Panc1 (cell line): ENCODE measurements around the gene KMT2E. TPM values are rescaled to one million over a fixed set of nuclear protein-coding genes. Genes with fewer than 3 reads are reported as not detected.
"Not testable (repeated sequence)": the region's sequence is repeated elsewhere in the genome, so short reads cannot be mapped to it uniquely, and the experiment has no call there.

Experiments
- ATAC-seq: fragments of 200-7000 bp; cut with Tn5 transposase; 2 replicates; pipeline ENCODE4 v1.9.1; 2020; ENCODE audit warnings: mild to moderate bottlenecking, moderate library complexity
- BruUV-seq: library from RNA; stranded (reverse); fragments of 400-500 nt; replicated peaks from 2 replicates; lab custom pipeline; 2021; lab: Mats Ljungman, UMichigan
- CTCF ChIA-PET: fragments of 300-600 bp; sonication (Branson Sonifier 250); formaldehyde crosslinking; loops from one replicate; lab custom pipeline; 2022; ENCODE audit warnings: antibody characterized with exemption; lab: Charles Lee
- POLR2A ChIA-PET: fragments of 300-600 bp; sonication (Branson Sonifier 250); formaldehyde crosslinking; loops from one replicate; lab custom pipeline; 2022; ENCODE audit warnings: antibody characterized with exemption; lab: Charles Lee
- DNase-seq: peaks from one replicate; pipeline ENCODE4 v3.0.0-alpha.2; 2010; ENCODE audit warnings: low read depth, low spot score
- H3K27ac ChIP-seq: 2 replicates; pipeline ENCODE4 v1.5.1; 2011; ENCODE audit warnings: mild to moderate bottlenecking, low read length, inconsistent platforms
- H3K27me3 ChIP-seq: fragments of 200-500 bp; sonication (Bioruptor generic); 2 replicates; pipeline ENCODE4 v1.6.0; 2014; ENCODE audit warnings: low read length, inconsistent platforms; ENCODE audit not compliant: control insufficient read depth, insufficient read depth
- H3K36me3 ChIP-seq: fragments of 200-500 bp; sonication (Bioruptor generic); 2 replicates; pipeline ENCODE4 v1.5.1; 2014; ENCODE audit warnings: inconsistent platforms, mild to moderate bottlenecking, low read length, moderate library complexity; ENCODE audit not compliant: control insufficient read depth, insufficient read depth
- H3K4me1 ChIP-seq: 2 replicates; pipeline ENCODE4 v1.5.1; 2011; ENCODE audit warnings: inconsistent platforms, mild to moderate bottlenecking, low read length, moderate library complexity; ENCODE audit not compliant: control insufficient read depth, insufficient read depth
- H3K4me3 ChIP-seq, 2 experiments: 2 replicates each; pipeline ENCODE4 v1.5.1; 2011 to 2012; ENCODE audit warnings: low read depth in 2 of 2, low read length in 2 of 2, mild to moderate bottlenecking in 2 of 2, inconsistent platforms in 1 of 2, moderate library complexity in 1 of 2
- H3K9me3 ChIP-seq: fragments of 200-500 bp; sonication (Bioruptor generic); 2 replicates; pipeline ENCODE4 v1.5.1; 2014; ENCODE audit warnings: low read depth, mild to moderate bottlenecking, inconsistent platforms, low read length, moderate library complexity; ENCODE audit not compliant: control insufficient read depth, insufficient read depth
- POLR2AphosphoS5 ChIP-seq: IDR thresholded peaks from 2 replicates; pipeline ENCODE4 v1.6.1; 2012; ENCODE audit warnings: mild to moderate bottlenecking, low read depth, low read length, moderate library complexity
- SIN3A ChIP-seq: IDR thresholded peaks from 2 replicates; pipeline ENCODE4 v1.6.1; 2012; ENCODE audit warnings: low read depth, mild to moderate bottlenecking, low read length, moderate library complexity, borderline replicate concordance; ENCODE audit not compliant: insufficient read depth
- TCF7L2 ChIP-seq: IDR thresholded peaks from 2 replicates; pipeline ENCODE4 v1.6.1; 2011; ENCODE audit warnings: mild to moderate bottlenecking, low read depth, low read length, inconsistent platforms
- in situ Hi-C: cut with HindIII; loops from 2 replicates; pipeline ENCODE4 v1.10.0; 2016; ENCODE audit warnings: low sequenced_read_pairs, low pct_unique_long_range_greater_than_20kb
- intact Hi-C: fragments of 100-400 bp; cut with micrococcal nuclease; formaldehyde crosslinking; loops from one replicate; pipeline ENCODE4 v1.10.0; 2022; ENCODE audit not compliant: unreplicated experiment
- total RNA-seq: library from RNA; stranded (reverse); gene quantifications from one replicate; pipeline ENCODE4 v1.2.1, GENCODE V29; 2021; ENCODE audit not compliant: unreplicated experiment
- TF ChIP-seq, protein P1 (sequence below), 2 experiments: IDR thresholded peaks; 2 replicates each; pipeline ENCODE4 v1.6.1; 2011 to 2012; ENCODE audit warnings: low read depth in 2 of 2, control low read depth in 1 of 2, low read length in 1 of 2, mild to moderate bottlenecking in 1 of 2, moderate library complexity in 1 of 2; ENCODE audit not compliant: insufficient read depth in 1 of 2
- TF ChIP-seq, protein P2 (sequence below): fragments of 450-650 bp; IDR thresholded peaks from 2 replicates; pipeline ENCODE4 v1.5.1; 2017; ENCODE audit warnings: mild to moderate bottlenecking

The KMT2E gene
- total RNA-seq, 1 experiment from 2014 or later: 51.4 TPM

DNA sequence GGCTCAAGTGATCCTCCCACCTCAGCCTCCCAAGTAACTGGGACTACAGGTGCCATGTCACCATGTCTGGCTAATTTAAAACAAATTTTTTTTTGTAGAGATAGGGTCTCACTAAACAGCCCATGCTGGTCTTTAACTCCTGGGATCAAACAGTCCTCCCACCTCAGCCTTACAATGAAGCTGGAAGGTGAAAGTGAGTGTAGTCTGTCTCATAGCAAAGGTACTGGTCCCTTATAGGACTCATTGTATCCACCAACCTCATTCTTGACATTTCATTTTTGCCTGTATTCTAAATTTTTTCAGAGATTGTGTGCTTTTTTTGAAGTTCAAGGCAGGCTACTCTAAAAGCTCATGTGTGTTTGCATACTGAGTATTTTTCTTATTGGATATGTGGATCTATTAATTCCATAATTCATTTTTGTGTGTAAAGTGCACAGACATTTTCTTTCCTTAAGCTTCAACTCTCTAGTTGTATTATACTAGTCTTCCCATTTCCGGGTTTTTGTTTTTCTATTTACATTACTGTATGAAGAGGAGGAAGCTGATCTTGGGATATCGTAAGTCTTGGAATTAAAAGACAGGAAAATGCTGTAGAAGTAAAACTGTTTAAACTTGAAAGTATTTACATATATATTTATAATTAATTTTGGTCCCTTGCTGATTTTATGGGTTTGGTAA is 13.3 kb downstream of the KMT2E start:
- no peak for DNase-seq
- H3K27ac ChIP-seq: no peak overlapping the region
- intact Hi-C loops: no loop called here
- no peaks in the 10 kb centered on the region for H3K36me3 ChIP-seq
- H3K9me3 ChIP-seq: no peaks in the 10 kb centered on the region
- ChIA-PET POLR2A (interaction anchor here (0.6 to 0.8 kb wide), 2 partner anchors 11 to 260 kb away, joined by 3 to 6 read pairs; no protein-coding TSS in a partner anchor), CTCF (no interaction called here)
- TF ChIP-seq TCF7L2 (no peak), SIN3A (no peak), POLR2AphosphoS5 (no peak)
- TF ChIP-seq, protein P1, sequence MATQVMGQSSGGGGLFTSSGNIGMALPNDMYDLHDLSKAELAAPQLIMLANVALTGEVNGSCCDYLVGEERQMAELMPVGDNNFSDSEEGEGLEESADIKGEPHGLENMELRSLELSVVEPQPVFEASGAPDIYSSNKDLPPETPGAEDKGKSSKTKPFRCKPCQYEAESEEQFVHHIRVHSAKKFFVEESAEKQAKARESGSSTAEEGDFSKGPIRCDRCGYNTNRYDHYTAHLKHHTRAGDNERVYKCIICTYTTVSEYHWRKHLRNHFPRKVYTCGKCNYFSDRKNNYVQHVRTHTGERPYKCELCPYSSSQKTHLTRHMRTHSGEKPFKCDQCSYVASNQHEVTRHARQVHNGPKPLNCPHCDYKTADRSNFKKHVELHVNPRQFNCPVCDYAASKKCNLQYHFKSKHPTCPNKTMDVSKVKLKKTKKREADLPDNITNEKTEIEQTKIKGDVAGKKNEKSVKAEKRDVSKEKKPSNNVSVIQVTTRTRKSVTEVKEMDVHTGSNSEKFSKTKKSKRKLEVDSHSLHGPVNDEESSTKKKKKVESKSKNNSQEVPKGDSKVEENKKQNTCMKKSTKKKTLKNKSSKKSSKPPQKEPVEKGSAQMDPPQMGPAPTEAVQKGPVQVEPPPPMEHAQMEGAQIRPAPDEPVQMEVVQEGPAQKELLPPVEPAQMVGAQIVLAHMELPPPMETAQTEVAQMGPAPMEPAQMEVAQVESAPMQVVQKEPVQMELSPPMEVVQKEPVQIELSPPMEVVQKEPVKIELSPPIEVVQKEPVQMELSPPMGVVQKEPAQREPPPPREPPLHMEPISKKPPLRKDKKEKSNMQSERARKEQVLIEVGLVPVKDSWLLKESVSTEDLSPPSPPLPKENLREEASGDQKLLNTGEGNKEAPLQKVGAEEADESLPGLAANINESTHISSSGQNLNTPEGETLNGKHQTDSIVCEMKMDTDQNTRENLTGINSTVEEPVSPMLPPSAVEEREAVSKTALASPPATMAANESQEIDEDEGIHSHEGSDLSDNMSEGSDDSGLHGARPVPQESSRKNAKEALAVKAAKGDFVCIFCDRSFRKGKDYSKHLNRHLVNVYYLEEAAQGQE (IDR thresholded peaks at IDR 0.05; ENCODE audit: insufficient read depth in 1 of 2, low read depth in 2 of 2, low read length in 1 of 2): no peak
- TF ChIP-seq, protein P2, sequence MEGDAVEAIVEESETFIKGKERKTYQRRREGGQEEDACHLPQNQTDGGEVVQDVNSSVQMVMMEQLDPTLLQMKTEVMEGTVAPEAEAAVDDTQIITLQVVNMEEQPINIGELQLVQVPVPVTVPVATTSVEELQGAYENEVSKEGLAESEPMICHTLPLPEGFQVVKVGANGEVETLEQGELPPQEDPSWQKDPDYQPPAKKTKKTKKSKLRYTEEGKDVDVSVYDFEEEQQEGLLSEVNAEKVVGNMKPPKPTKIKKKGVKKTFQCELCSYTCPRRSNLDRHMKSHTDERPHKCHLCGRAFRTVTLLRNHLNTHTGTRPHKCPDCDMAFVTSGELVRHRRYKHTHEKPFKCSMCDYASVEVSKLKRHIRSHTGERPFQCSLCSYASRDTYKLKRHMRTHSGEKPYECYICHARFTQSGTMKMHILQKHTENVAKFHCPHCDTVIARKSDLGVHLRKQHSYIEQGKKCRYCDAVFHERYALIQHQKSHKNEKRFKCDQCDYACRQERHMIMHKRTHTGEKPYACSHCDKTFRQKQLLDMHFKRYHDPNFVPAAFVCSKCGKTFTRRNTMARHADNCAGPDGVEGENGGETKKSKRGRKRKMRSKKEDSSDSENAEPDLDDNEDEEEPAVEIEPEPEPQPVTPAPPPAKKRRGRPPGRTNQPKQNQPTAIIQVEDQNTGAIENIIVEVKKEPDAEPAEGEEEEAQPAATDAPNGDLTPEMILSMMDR: no peak
- ATAC-seq: no peak
- H3K4me1 ChIP-seq: peaks cover 25% of the 10 kb centered on the region
- in situ Hi-C loops: no loop called here
- no peak overlapping the region for H3K4me3 ChIP-seq
- no TSS peak for BruUV-seq
- H3K27me3 ChIP-seq: no peaks in the 10 kb centered on the region

DNA sequence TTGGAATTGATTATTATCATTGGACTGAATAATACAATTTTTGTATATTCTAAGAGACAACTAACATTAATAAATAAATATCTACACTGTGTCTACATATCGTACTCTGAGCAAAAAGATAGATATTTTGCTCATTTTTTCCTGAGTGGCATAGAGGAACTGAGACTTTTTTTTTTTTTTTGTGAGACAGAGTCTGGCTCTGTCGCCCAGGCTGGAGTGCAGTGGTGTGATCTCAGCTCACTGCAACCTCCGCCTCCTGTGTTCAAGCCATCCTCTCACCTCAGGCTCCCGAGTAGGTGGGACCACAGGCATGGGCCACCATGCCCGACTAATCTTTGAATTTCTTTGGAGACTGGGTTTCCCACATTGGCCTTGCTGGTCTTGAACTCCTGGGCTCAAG is 14.0 kb downstream of the KMT2E start:
- peaks cover 25% of the 10 kb centered on the region for H3K4me1 ChIP-seq
- no peaks in the 10 kb centered on the region for H3K9me3 ChIP-seq
- no TSS peak for BruUV-seq
- ChIA-PET POLR2A (interaction anchor here (0.6 kb wide), 1 partner anchor 259 kb away, joined by 6 read pairs; no protein-coding TSS in a partner anchor), CTCF (no interaction called here)
- H3K27me3 ChIP-seq: no peaks in the 10 kb centered on the region
- H3K4me3 ChIP-seq: no peak overlapping the region
- no peak overlapping the region for H3K27ac ChIP-seq
- intact Hi-C loops (no loop called here), in situ Hi-C loops (no loop called here)
- ATAC-seq (no peak), DNase-seq (no peak)
- TF ChIP-seq TCF7L2 (no peak), SIN3A (no peak), POLR2AphosphoS5 (no peak)
- TF ChIP-seq, protein P1 (IDR thresholded peaks at IDR 0.05; ENCODE audit: insufficient read depth in 1 of 2, low read depth in 2 of 2, low read length in 1 of 2): no peak
- TF ChIP-seq, protein P2: no peak
- H3K36me3 ChIP-seq: no peaks in the 10 kb centered on the region

DNA sequence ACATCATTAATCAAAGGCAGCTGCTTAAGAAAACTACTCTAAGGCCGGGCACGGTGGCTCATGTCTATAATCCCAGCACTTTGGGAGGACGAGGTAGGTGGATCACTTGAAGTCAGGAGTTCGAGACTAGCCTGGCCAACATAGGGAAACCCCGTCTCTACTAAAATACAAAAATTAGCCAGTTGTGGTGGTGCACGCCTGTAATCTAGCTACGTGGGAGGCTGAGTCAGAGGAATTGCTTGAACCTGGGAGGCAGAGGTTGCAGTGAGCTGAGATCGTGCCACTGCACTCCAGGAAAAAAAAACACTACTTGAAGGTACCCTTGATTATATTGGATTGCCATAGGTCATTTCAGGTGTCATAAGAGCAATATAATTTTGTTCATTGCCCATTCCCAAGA is 14.9 kb downstream of the KMT2E start:
- BruUV-seq, H3K27me3 ChIP-seq, ATAC-seq, H3K36me3 ChIP-seq, H3K9me3 ChIP-seq, in situ Hi-C loops, CTCF ChIA-PET, H3K27ac ChIP-seq, DNase-seq, H3K4me3 ChIP-seq, intact Hi-C loops: not testable (repeated sequence)
- POLR2A ChIA-PET: interaction anchor here (0.6 kb wide), 1 partner anchor 8 kb away, joined by 3 read pairs; no protein-coding TSS in a partner anchor
- H3K4me1 ChIP-seq: peaks cover 25% of the 10 kb centered on the region
